ENCODE results near the gene CNTNAP5.
"Not testable (repeated sequence)": the region's sequence is repeated elsewhere in the genome, so short reads cannot be mapped to it uniquely, and the experiment has no call there.

The CNTNAP5 gene

GRCh38 chr2:124382067-124382618 is 357.1 kb downstream of the CNTNAP5 start:
- Histone ChIP-seq H3K18ac (ENCODE audit: low read length) (no peak overlapping the region), H3K4me3 (ENCODE audit: low read length) (no peak overlapping the region), H3K56ac (ENCODE audit: low read length) (no peak overlapping the region), H2BK5ac (ENCODE audit: low read length) (no peak overlapping the region), H3K79me2 (ENCODE audit: control insufficient read depth, insufficient read depth, low read length) (no peaks in the 10 kb centered on the region), H3K4ac (ENCODE audit: low read depth, low read length) (no peak overlapping the region), H3K9ac (ENCODE audit: low read length) (no peak overlapping the region), H2AK5ac (ENCODE audit: low read length) (no peak overlapping the region), H3K27me3 (ENCODE audit: insufficient read depth, low read length, poor library complexity) (no peaks in the 10 kb centered on the region), H2BK120ac (ENCODE audit: low read depth, low read length) (no peak overlapping the region), H3K4me1 (ENCODE audit: control insufficient read depth, low read depth, low read length) (no peaks in the 10 kb centered on the region), H4K8ac (ENCODE audit: low read depth, low read length) (no peak overlapping the region), H3K36me3 (ENCODE audit: control insufficient read depth, insufficient read depth, low read length) (no peaks in the 10 kb centered on the region), H3K79me1 (ENCODE audit: low read length) (no peaks in the 10 kb centered on the region), H4K5ac (ENCODE audit: low read length) (no peak overlapping the region), H3K4me2 (ENCODE audit: low read length) (no peak overlapping the region), H3K27ac (ENCODE audit: low read depth, low read length) (no peak overlapping the region), H2BK15ac (replicated peaks; ENCODE audit: low read depth) (no peak overlapping the region), H3K23ac (ENCODE audit: low read length) (no peak overlapping the region)
- no CpG with 5 or more reads among the region's 1 CpG for WGBS (ENCODE audit: extremely low coverage, insufficient coverage, low lambda C conversion rate)
- DNase-seq: no peak

DNA sequence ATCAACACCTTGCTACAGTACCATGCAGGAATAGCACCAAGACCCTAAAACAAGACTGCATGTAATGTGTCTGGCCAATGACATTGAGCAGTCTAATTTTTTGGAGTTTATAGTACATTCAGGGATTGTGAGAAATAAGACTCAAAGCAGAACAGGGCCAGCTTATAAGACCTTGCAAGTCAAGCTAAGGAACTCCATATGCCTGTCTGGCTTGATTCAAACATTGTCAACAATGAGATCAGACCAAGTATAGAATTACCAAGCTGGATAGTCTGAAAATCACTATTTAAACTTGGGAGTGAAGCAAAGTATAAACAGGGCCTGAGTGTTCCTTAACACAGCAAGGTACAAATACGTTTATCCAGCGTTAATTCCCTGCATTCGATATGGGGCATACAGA is 370.9 kb downstream of the CNTNAP5 start:
- Histone ChIP-seq H4K8ac (ENCODE audit: low read depth, low read length) (no peak overlapping the region), H3K4me1 (ENCODE audit: control insufficient read depth, low read depth, low read length) (no peaks in the 10 kb centered on the region), H3K9ac (ENCODE audit: low read length) (no peak overlapping the region), H3K4me3 (ENCODE audit: low read length) (no peak overlapping the region), H2BK15ac (replicated peaks; ENCODE audit: low read depth) (no peak overlapping the region), H3K27ac (ENCODE audit: low read depth, low read length) (no peak overlapping the region), H4K5ac (ENCODE audit: low read length) (no peak overlapping the region), H3K4ac (ENCODE audit: low read depth, low read length) (no peak overlapping the region), H2BK5ac (ENCODE audit: low read length) (no peak overlapping the region), H3K79me1 (ENCODE audit: low read length) (no peaks in the 10 kb centered on the region), H3K23ac (ENCODE audit: low read length) (no peak overlapping the region), H3K27me3 (ENCODE audit: insufficient read depth, low read length, poor library complexity) (no peaks in the 10 kb centered on the region), H3K56ac (ENCODE audit: low read length) (no peak overlapping the region), H3K18ac (ENCODE audit: low read length) (no peak overlapping the region), H2AK5ac (ENCODE audit: low read length) (no peak overlapping the region), H3K36me3 (ENCODE audit: control insufficient read depth, insufficient read depth, low read length) (no peaks in the 10 kb centered on the region), H2BK120ac (ENCODE audit: low read depth, low read length) (no peak overlapping the region), H3K79me2 (ENCODE audit: control insufficient read depth, insufficient read depth, low read length) (no peaks in the 10 kb centered on the region), H3K4me2 (ENCODE audit: low read length) (no peak overlapping the region)
- WGBS (ENCODE audit: extremely low coverage, insufficient coverage, low lambda C conversion rate): no CpG with 5 or more reads among the region's 3 CpGs
- DNase-seq: no peak

DNA sequence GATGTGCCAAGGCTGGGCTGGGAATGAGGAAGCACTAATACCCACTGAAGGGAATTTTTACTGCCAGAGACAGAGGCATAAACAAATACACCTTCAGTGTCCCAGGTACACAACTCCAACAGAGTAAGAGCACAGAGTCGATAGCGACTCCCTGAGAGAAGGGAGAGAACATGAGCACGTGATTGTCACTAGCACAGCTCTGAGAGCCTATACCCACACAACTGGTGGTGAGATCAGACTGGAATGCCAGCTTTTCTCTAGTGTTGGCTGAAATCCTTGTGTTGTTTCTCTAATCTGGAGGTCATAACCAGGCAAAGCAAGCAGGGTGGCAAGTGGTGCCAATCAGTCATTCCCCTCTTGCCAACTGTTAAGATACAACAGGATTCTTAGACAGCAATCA is 377.2 kb downstream of the CNTNAP5 start:
- Histone ChIP-seq H3K4me2 (ENCODE audit: low read length) (no peak overlapping the region), H3K79me1 (ENCODE audit: low read length) (no peaks in the 10 kb centered on the region), H3K18ac (ENCODE audit: low read length) (no peak overlapping the region), H3K4ac (ENCODE audit: low read depth, low read length) (no peak overlapping the region), H3K79me2 (ENCODE audit: control insufficient read depth, insufficient read depth, low read length) (no peaks in the 10 kb centered on the region), H2BK120ac (ENCODE audit: low read depth, low read length) (no peak overlapping the region), H3K4me3 (ENCODE audit: low read length) (no peak overlapping the region), H2BK15ac (replicated peaks; ENCODE audit: low read depth) (no peak overlapping the region), H3K27me3 (ENCODE audit: insufficient read depth, low read length, poor library complexity) (no peaks in the 10 kb centered on the region), H3K56ac (ENCODE audit: low read length) (no peak overlapping the region), H4K8ac (ENCODE audit: low read depth, low read length) (no peak overlapping the region), H2BK5ac (ENCODE audit: low read length) (no peak overlapping the region), H4K5ac (ENCODE audit: low read length) (no peak overlapping the region), H2AK5ac (ENCODE audit: low read length) (no peak overlapping the region), H3K36me3 (ENCODE audit: control insufficient read depth, insufficient read depth, low read length) (no peaks in the 10 kb centered on the region), H3K27ac (ENCODE audit: low read depth, low read length) (no peak overlapping the region), H3K23ac (ENCODE audit: low read length) (no peak overlapping the region), H3K4me1 (ENCODE audit: control insufficient read depth, low read depth, low read length) (no peaks in the 10 kb centered on the region), H3K9ac (ENCODE audit: low read length) (no peak overlapping the region)
- WGBS (ENCODE audit: extremely low coverage, insufficient coverage, low lambda C conversion rate): no CpG with 5 or more reads among the region's 3 CpGs
- no peak for DNase-seq

DNA sequence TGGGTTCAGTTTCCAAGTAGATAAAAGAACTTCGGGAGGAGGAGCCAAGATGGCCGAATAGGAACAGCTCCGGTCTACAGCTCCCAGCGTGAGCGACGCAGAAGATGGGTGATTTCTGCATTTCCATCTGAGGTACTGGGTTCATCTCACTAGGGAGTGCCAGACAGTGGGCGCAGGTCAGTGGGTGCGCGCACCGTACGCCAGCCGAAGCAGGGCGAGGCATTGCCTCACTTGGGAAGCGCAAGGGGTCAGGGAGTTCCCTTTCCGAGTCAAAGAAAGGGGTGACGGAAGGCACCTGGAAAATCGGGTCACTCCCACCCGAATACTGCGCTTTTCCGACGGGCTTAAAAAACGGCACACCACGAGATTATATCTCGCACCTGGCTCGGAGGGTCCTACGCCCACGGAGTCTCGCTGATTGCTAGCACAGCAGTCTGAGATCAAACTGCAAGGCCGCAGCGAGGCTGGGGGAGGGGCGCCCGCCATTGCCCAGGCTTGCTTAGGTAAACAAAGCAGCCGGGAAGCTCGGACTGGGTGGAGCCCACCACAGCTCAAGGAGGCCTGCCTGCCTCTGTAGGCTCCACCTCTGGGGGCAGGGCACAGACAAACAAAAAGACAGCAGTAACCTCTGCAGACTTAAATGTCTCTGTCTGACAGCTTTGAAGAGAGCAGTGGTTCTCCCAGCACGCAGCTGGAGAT is 382.9 kb downstream of the CNTNAP5 start:
- WGBS (ENCODE audit: extremely low coverage, insufficient coverage, low lambda C conversion rate): no CpG with 5 or more reads among the region's 35 CpGs
- H3K9ac ChIP-seq (ENCODE audit: low read length); DNase-seq: not testable (repeated sequence)

GRCh38 chr2:124424074-124424473 is 399.0 kb downstream of the CNTNAP5 start:
- Histone ChIP-seq H2AK5ac (ENCODE audit: low read length) (no peak overlapping the region), H4K5ac (ENCODE audit: low read length) (no peak overlapping the region), H3K4me1 (ENCODE audit: control insufficient read depth, low read depth, low read length) (no peaks in the 10 kb centered on the region), H3K79me1 (ENCODE audit: low read length) (no peaks in the 10 kb centered on the region), H3K4ac (ENCODE audit: low read depth, low read length) (no peak overlapping the region), H3K79me2 (ENCODE audit: control insufficient read depth, insufficient read depth, low read length) (no peaks in the 10 kb centered on the region), H4K8ac (ENCODE audit: low read depth, low read length) (no peak overlapping the region), H3K56ac (ENCODE audit: low read length) (no peak overlapping the region), H2BK120ac (ENCODE audit: low read depth, low read length) (no peak overlapping the region), H3K9ac (ENCODE audit: low read length) (no peak overlapping the region), H2BK5ac (ENCODE audit: low read length) (no peak overlapping the region), H3K23ac (ENCODE audit: low read length) (no peak overlapping the region), H2BK15ac (replicated peaks; ENCODE audit: low read depth) (no peak overlapping the region), H3K27ac (ENCODE audit: low read depth, low read length) (no peak overlapping the region), H3K4me2 (ENCODE audit: low read length) (no peak overlapping the region), H3K36me3 (ENCODE audit: control insufficient read depth, insufficient read depth, low read length) (no peaks in the 10 kb centered on the region), H3K18ac (ENCODE audit: low read length) (no peak overlapping the region), H3K27me3 (ENCODE audit: insufficient read depth, low read length, poor library complexity) (no peaks in the 10 kb centered on the region), H3K4me3 (ENCODE audit: low read length) (no peak overlapping the region)
- DNase-seq: no peak
- WGBS (ENCODE audit: extremely low coverage, insufficient coverage, low lambda C conversion rate): no CpG with 5 or more reads among the region's 1 CpG

More for the DNA sequence above, 382.9 kb downstream of the CNTNAP5 start:
- not testable (repeated sequence) for H2BK120ac ChIP-seq (ENCODE audit: low read depth, low read length); H3K18ac ChIP-seq (ENCODE audit: low read length); H2AK5ac ChIP-seq (ENCODE audit: low read length); H2BK15ac ChIP-seq (replicated peaks; ENCODE audit: low read depth); H4K8ac ChIP-seq (ENCODE audit: low read depth, low read length); H4K5ac ChIP-seq (ENCODE audit: low read length); H3K4me1 ChIP-seq (ENCODE audit: control insufficient read depth, low read depth, low read length); H3K4ac ChIP-seq (ENCODE audit: low read depth, low read length); H3K79me1 ChIP-seq (ENCODE audit: low read length); H2BK5ac ChIP-seq (ENCODE audit: low read length); H3K4me2 ChIP-seq (ENCODE audit: low read length); H3K27ac ChIP-seq (ENCODE audit: low read depth, low read length); H3K4me3 ChIP-seq (ENCODE audit: low read length); H3K56ac ChIP-seq (ENCODE audit: low read length); H3K23ac ChIP-seq (ENCODE audit: low read length); H3K36me3 ChIP-seq (ENCODE audit: control insufficient read depth, insufficient read depth, low read length); H3K27me3 ChIP-seq (ENCODE audit: insufficient read depth, low read length, poor library complexity); H3K79me2 ChIP-seq (ENCODE audit: control insufficient read depth, insufficient read depth, low read length)

DNA sequence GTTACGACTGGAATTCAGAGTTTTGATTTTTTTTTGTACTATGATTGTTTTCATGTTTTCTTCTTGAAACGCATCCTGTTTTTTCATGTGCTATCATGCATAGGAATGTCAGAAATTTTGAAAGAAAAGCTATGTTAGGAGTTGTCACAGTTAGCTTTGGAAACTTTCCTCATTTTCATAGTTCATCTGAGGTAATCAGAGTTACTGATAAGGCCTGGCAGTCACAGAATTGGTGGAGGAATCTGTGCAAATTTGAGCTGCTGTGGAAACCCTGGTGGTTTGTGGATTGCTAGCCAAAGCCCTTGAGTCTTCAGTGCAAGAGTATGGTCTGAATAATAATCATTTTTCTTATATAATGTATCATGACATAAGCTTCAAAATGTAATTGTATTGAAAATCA is 401.0 kb downstream of the CNTNAP5 start:
- Histone ChIP-seq H3K23ac (ENCODE audit: low read length) (no peak overlapping the region), H3K27ac (ENCODE audit: low read depth, low read length) (no peak overlapping the region), H3K4me3 (ENCODE audit: low read length) (no peak overlapping the region), H4K5ac (ENCODE audit: low read length) (no peak overlapping the region), H2AK5ac (ENCODE audit: low read length) (no peak overlapping the region), H3K56ac (ENCODE audit: low read length) (no peak overlapping the region), H2BK15ac (replicated peaks; ENCODE audit: low read depth) (no peak overlapping the region), H3K27me3 (ENCODE audit: insufficient read depth, low read length, poor library complexity) (no peaks in the 10 kb centered on the region), H3K36me3 (ENCODE audit: control insufficient read depth, insufficient read depth, low read length) (no peaks in the 10 kb centered on the region), H2BK120ac (ENCODE audit: low read depth, low read length) (no peak overlapping the region), H2BK5ac (ENCODE audit: low read length) (no peak overlapping the region), H3K4ac (ENCODE audit: low read depth, low read length) (no peak overlapping the region), H3K4me2 (ENCODE audit: low read length) (no peak overlapping the region), H3K9ac (ENCODE audit: low read length) (no peak overlapping the region), H3K79me1 (ENCODE audit: low read length) (no peaks in the 10 kb centered on the region), H3K79me2 (ENCODE audit: control insufficient read depth, insufficient read depth, low read length) (no peaks in the 10 kb centered on the region), H3K18ac (ENCODE audit: low read length) (no peak overlapping the region), H4K8ac (ENCODE audit: low read depth, low read length) (no peak overlapping the region), H3K4me1 (ENCODE audit: control insufficient read depth, low read depth, low read length) (no peaks in the 10 kb centered on the region)
- no CpG with 5 or more reads among the region's 2 CpGs for WGBS (ENCODE audit: extremely low coverage, insufficient coverage, low lambda C conversion rate)
- no peak for DNase-seq
